Vagina (tissue), 2 donors: ENCODE measurements around the gene PRICKLE2.

Source experiments
- POLR2A ChIP-seq, 2 donors: fragments of 450-650 bp; IDR thresholded peaks; one replicate each; pipeline ENCODE4 v1.6.1; 2017; ENCODE audit warnings: antibody characterized with exemption in 2 of 2, mild to moderate bottlenecking in 2 of 2, moderate library complexity in 2 of 2
- POLR2AphosphoS5 ChIP-seq, 2 donors: sonication (generic); formaldehyde crosslinking; IDR thresholded peaks; one replicate each; pipeline ENCODE4 v1.9.0; 2017; ENCODE audit warnings: antibody characterized with exemption in 2 of 2, mild to moderate bottlenecking in 2 of 2, low read depth in 1 of 2; ENCODE audit not compliant: insufficient read depth in 1 of 2

DNA sequence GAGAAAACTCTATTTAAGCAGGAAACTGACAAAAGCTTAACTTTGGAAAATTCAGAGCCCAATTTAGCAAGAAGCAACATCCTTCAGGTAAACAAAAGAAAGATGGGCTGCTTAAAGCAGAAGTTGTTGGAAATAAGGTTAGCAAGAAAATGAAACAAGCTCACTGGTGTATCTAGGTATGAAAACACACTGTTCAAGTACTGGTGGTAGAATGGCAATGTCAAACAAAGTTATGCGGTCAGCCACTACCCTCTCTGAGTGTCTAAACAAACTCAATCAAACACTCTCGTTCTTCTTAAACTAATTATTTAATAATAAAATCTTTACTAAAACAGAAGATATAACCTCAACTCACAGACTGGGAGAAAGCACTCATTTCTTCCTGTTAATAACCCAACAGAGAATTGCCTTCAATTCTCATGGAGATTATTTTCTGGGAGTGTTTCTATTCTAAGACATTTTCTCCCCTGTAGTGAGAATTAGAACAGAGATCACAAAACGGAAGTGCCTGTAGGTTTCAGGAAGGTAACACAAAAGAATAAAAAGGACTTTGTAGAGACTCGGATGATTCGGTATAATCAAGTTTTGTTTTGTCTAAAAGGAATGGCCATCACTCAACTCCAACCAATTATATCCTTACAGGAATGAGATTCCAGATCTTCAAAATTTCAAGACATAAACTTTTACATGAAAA is 28.9 kb downstream of the PRICKLE2 start:
- TF ChIP-seq POLR2AphosphoS5 (IDR thresholded peaks at IDR 0.05; ENCODE audit: insufficient read depth in 1 of 2, low read depth in 1 of 2): no peak
- TF ChIP-seq POLR2A (IDR thresholded peaks at IDR 0.05): no peak
